Progenitor cell of endocrine pancreas (in vitro differentiated cells): ENCODE measurements around the gene KRT34. TPM values are rescaled to one million over a fixed set of nuclear protein-coding genes. Genes with fewer than 3 reads are reported as not detected.
"Not testable (repeated sequence)": the region's sequence is repeated elsewhere in the genome, so short reads cannot be mapped to it uniquely, and the experiment has no call there.

ENCODE experiments used
- DNase-seq: peaks from one replicate; pipeline ENCODE4 v3.0.0; 2021; ENCODE audit warnings: low spot score; ENCODE audit not compliant: unreplicated experiment
- H3K27ac Mint-ChIP-seq: 2 replicates; pipeline ENCODE4 v1.8.0; 2021; ENCODE audit warnings: mild to moderate bottlenecking, moderate library complexity, mixed read lengths
- H3K27me3 Mint-ChIP-seq: 2 replicates; pipeline ENCODE4 v1.8.0; 2021; ENCODE audit warnings: mixed read lengths
- H3K36me3 Mint-ChIP-seq: 2 replicates; pipeline ENCODE4 v1.8.0; 2022; ENCODE audit warnings: mixed read lengths; ENCODE audit not compliant: insufficient read depth
- H3K4me1 Mint-ChIP-seq: 2 replicates; pipeline ENCODE4 v1.8.0; 2021; ENCODE audit warnings: low read depth, mixed read lengths
- H3K4me3 Mint-ChIP-seq: 2 replicates; pipeline ENCODE4 v1.8.0; 2021; ENCODE audit warnings: low read depth, mild to moderate bottlenecking, moderate library complexity, mixed read lengths
- H3K9me3 Mint-ChIP-seq: 2 replicates; pipeline ENCODE4 v1.8.0; 2021; ENCODE audit warnings: low read depth, mixed read lengths
- CTCF ChIP-seq: fragments of 200-600 bp; sonication (generic); IDR thresholded peaks from one replicate; pipeline ENCODE4 v1.5.0; 2021; ENCODE audit warnings: antibody characterized with exemption, mild to moderate bottlenecking; ENCODE audit not compliant: unreplicated experiment
- total RNA-seq: library from RNA; stranded (reverse); gene quantifications from 2 replicates; pipeline ENCODE4 v1.2.1, GENCODE V29; 2021

KRT34 gene
- total RNA-seq, 1 donor from 2014 or later = not detected

- TF ChIP-seq CTCF = no peak
- Mint-ChIP-seq H3K9me3 (no peaks in the 10 kb centered on the region), H3K27ac (no peak overlapping the region), H3K27me3 (peaks cover 4% of the 10 kb centered on the region), H3K36me3 (no peaks in the 10 kb centered on the region), H3K4me1 (no peaks in the 10 kb centered on the region), H3K4me3 (no peak overlapping the region)
- DNase-seq = no peak
Measured at GRCh38 chr17:41363881-41364280, 18.2 kb downstream of the KRT34 start.

- no peaks in the 10 kb centered on the region for H3K36me3 Mint-ChIP-seq
- no peak overlapping the region for H3K4me3 Mint-ChIP-seq
- H3K4me1 Mint-ChIP-seq = no peaks in the 10 kb centered on the region
- no peak for DNase-seq
- TF ChIP-seq CTCF = no peak
- H3K27ac Mint-ChIP-seq = no peak overlapping the region
- peaks cover 8% of the 10 kb centered on the region for H3K9me3 Mint-ChIP-seq
- peaks cover 6% of the 10 kb centered on the region for H3K27me3 Mint-ChIP-seq
Measured at GRCh38 chr17:41360296-41360995, 21.7 kb downstream of the KRT34 start.

GRCh38 chr17:41354536-41354935 is 27.6 kb downstream of the KRT34 start:
- no peaks in the 10 kb centered on the region for H3K4me1 Mint-ChIP-seq
- peaks cover 8% of the 10 kb centered on the region for H3K9me3 Mint-ChIP-seq
- no peak overlapping the region for H3K27ac Mint-ChIP-seq
- H3K4me3 Mint-ChIP-seq = no peak overlapping the region
- H3K36me3 Mint-ChIP-seq = no peaks in the 10 kb centered on the region
- DNase-seq = no peak
- no peak for TF ChIP-seq CTCF
- H3K27me3 Mint-ChIP-seq = peaks cover 19% of the 10 kb centered on the region

- Mint-ChIP-seq H3K27me3 (peaks cover 19% of the 10 kb centered on the region), H3K4me1 (no peaks in the 10 kb centered on the region), H3K9me3 (peaks cover 8% of the 10 kb centered on the region), H3K27ac (no peak overlapping the region), H3K4me3 (no peak overlapping the region), H3K36me3 (no peaks in the 10 kb centered on the region)
- TF ChIP-seq CTCF = no peak
- DNase-seq = no peak
Measured at GRCh38 chr17:41352597-41353366, 29.3 kb downstream of the KRT34 start.

GRCh38 chr17:41351177-41351576 is 30.9 kb downstream of the KRT34 start:
- Mint-ChIP-seq H3K4me1 (no peaks in the 10 kb centered on the region), H3K27ac (no peak overlapping the region), H3K36me3 (no peaks in the 10 kb centered on the region), H3K27me3 (peaks cover 13% of the 10 kb centered on the region), H3K4me3 (no peak overlapping the region), H3K9me3 (peaks cover 4% of the 10 kb centered on the region)
- no peak for TF ChIP-seq CTCF
- DNase-seq = no peak

- DNase-seq, H3K27ac Mint-ChIP-seq, H3K9me3 Mint-ChIP-seq, H3K4me1 Mint-ChIP-seq, H3K4me3 Mint-ChIP-seq, H3K36me3 Mint-ChIP-seq: not testable (repeated sequence)
- H3K27me3 Mint-ChIP-seq = peaks cover 13% of the 10 kb centered on the region
Measured at GRCh38 chr17:41350381-41350878, 31.7 kb downstream of the KRT34 start, which contains the start of gene KRT33A. Gene KRT33A (minus strand): TSS chr17:41350828. CDS start chr17:41350767, 61 bp downstream.
